Coronary artery (tissue), 2 donors: ENCODE measurements around the gene PTH1R.
A peak's percentile ranks its signal among the peaks of the same experiment; 100 is the strongest.

Experiments used
- DNase-seq: peaks from one replicate; pipeline ENCODE4 v3.0.0-alpha.2; 2017; ENCODE audit warnings: low spot score
- H3K27ac ChIP-seq, 2 donors: fragments of 200-600 bp; sonication (generic); one replicate each; pipeline ENCODE4 v1.5.1; 2016 to 2019
- H3K4me3 ChIP-seq: fragments of 200-600 bp; sonication (generic); 2 replicates; pipeline ENCODE4 v1.5.1; 2016; ENCODE audit warnings: mild to moderate bottlenecking, moderate library complexity
- TF ChIP-seq, protein P1 (sequence below): fragments of 200-600 bp; sonication (generic); IDR thresholded peaks from one replicate; pipeline ENCODE4 v1.5.1; 2019; ENCODE audit warnings: antibody characterized with exemption

Gene PTH1R

DNA sequence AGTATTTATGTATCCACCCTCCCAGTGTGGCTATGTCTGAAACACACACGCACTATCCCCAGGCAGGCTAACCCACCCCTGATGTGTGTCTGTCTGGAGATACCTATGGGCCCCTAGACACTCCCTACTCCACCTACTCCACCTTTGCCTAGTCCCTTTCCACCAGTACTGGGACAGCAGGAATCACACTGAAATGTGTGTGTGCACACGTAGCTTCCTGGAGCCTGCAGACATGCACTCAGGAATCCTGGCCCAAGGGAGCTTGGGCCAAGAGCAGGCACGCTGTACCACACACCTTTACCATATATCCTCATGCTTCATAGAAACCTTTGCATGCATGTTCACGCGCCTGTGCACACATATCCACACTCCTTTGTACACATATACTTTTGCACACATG lies 6.9 kb upstream of the PTH1R start:
- DNase-seq = no peak
- TF ChIP-seq, protein P1, sequence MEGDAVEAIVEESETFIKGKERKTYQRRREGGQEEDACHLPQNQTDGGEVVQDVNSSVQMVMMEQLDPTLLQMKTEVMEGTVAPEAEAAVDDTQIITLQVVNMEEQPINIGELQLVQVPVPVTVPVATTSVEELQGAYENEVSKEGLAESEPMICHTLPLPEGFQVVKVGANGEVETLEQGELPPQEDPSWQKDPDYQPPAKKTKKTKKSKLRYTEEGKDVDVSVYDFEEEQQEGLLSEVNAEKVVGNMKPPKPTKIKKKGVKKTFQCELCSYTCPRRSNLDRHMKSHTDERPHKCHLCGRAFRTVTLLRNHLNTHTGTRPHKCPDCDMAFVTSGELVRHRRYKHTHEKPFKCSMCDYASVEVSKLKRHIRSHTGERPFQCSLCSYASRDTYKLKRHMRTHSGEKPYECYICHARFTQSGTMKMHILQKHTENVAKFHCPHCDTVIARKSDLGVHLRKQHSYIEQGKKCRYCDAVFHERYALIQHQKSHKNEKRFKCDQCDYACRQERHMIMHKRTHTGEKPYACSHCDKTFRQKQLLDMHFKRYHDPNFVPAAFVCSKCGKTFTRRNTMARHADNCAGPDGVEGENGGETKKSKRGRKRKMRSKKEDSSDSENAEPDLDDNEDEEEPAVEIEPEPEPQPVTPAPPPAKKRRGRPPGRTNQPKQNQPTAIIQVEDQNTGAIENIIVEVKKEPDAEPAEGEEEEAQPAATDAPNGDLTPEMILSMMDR = no peak
- no peak overlapping the region for H3K4me3 ChIP-seq
- no peak overlapping the region for H3K27ac ChIP-seq

DNA sequence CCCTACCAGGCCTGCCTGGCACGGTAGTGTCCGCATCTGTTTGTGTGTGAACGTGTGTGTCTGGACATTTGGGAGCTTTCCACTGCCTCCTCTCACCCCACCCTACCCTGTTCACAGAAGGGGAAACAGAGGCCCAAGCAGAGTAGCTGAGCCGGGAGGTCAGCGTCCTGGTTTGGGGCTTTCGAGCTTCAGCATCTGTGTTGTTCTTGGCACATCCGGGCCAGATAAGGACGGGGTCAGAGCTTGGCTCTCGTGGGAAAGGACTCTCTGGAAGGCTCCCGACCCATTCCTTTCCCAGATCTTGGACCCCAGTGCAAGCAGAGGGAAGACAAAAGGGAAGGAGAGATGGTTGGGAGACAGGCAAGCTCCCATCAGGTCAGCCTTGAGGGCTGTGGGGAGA lies 6.3 kb upstream of the PTH1R start:
- peak overlapping the region in 1 of 2 donors; percentile 8 for H3K27ac ChIP-seq
- H3K4me3 ChIP-seq = no peak overlapping the region
- no peak for DNase-seq
- TF ChIP-seq, protein P1 = no peak

DNA sequence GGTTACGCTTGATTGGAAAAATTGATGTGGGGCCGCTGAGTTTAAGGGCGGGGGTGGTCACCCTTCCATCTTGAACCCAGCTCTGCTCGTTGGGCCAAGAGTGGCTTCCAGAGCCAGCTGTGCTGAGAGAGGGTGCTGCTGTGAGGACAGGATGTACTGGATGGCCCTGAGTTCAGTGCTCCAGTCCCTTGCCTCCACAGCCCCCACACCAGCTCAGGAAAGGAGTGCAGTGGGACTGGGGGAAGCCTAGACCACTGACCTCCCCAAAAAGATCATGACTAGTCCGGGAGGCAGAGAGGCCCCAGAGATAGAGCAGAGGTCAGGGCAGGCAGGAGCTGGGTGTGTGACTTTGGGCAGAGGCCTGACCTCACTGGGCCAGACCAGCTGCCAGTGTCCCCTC lies 4.0 kb upstream of the PTH1R start:
- no peak for DNase-seq
- peak overlapping the region; percentile 65 to 85 for H3K27ac ChIP-seq
- H3K4me3 ChIP-seq = no peak overlapping the region
- TF ChIP-seq, protein P1 = no peak

DNA sequence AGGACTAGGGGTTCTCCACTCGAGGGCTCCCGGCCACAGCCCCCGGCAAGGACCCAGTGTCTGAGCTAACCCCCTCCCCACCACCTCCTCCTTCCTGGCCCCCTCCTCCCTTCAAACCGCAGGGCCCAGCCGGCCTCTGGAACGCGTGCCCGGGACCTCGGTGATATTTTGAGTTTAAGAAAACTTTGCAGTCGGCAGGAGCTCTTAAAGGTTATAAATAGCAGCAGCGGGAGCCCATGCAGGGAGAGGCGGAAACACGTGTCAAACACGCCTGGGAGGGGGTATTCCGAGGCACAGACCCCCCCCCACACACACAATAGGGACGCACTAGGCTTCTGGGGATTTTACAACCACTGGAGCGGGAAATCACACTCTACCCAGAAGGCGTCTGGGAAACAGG lies 3.1 kb upstream of the PTH1R start:
- no peak for DNase-seq
- no peak overlapping the region for H3K4me3 ChIP-seq
- peak overlapping the region; percentile 65 to 85 for H3K27ac ChIP-seq
- TF ChIP-seq, protein P1 = no peak

DNA sequence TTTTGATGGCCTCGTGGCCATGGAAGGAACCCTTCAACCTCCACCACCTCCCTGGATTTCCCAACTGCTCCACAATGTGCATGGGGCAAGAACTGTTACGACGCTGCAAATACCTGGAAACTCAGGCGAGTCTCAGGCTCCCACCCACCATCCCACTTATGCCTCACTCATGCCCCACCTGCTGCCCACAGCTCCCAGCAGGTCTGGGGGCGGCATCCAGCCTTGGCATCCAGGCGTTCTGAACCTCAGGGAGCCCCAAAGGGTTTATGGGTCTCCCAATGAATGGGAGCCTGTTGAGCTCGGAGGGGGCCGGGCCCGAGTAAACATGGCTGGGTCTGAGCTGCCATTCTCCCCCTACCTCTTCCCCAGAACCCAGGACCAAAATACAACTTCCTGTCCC lies 2.0 kb upstream of the PTH1R start:
- TF ChIP-seq, protein P1 = no peak
- H3K4me3 ChIP-seq = no peak overlapping the region
- DNase-seq = no peak
- no peak overlapping the region for H3K27ac ChIP-seq

DNA sequence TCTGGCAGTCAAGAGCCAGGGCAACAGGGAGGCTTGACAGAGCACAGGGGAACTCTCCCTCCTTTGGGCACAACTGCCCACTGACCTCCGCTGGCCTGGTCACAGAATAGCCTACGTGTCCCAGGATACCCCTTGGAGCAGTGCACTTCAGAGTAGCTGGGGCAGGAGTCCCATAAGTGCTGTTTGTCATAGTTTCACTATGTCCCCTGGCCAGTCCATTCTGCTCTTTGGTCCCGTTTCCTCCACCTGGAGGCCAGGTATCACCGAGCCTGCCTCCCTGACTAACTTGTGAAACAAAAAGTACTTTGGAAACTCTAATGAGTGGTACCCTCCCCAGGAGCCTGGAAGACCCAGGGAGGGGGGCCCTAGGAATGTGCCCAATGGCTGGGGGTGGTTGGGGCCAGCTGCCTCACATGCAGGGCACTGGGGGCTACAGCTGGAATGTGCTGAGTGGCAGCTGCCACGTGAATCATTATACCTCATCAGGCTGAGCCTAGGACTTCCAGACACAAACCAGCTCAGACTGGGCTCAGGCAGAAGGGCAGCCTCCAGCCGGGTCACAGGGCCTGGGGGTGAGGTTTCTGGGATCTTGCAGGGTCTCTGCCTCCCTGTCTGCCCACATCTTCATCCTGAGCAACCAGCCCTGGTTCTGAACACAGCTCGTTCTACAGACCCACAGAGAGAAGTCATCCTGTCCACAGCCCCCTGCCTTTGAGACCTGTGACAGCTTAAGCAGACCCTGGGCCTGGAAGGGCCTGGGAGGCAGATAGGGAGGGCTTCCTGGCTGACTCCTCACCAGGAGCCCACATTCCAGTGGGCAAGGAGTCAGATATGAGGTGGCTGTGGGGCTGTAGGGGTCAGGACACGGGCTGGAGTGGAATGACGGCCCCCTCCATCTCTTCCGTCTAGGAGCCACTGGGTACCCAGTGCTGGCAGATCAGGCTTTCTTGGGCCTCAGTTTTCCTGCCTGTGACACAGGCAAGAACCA lies 914 bp upstream of the PTH1R start:
- DNase-seq = no peak
- TF ChIP-seq, protein P1 = no peak
- H3K27ac ChIP-seq = no peak overlapping the region
- H3K4me3 ChIP-seq = no peak overlapping the region
